Mammary epithelial cell (primary cell): ENCODE measurements around the gene CNTN2.

Experiments
- EZH2 ChIP-seq: IDR thresholded peaks from 2 replicates; pipeline ENCODE4 v1.6.1; 2012; ENCODE audit warnings: low read length, inconsistent platforms, borderline replicate concordance
- TF ChIP-seq, protein P1 (sequence below), 2 donors: IDR thresholded peaks in 1 of 2; conservative IDR thresholded peaks in 1 of 2; 2 replicates each; pipeline ENCODE4 v1.5.1; 2011 to 2012; ENCODE audit warnings: inconsistent platforms in 2 of 2, low read length in 2 of 2, mild to moderate bottlenecking in 2 of 2, control low read depth in 1 of 2, low read depth in 1 of 2; ENCODE audit not compliant: insufficient read depth in 1 of 2; ENCODE audit errors: extremely low read depth in 1 of 2

DNA sequence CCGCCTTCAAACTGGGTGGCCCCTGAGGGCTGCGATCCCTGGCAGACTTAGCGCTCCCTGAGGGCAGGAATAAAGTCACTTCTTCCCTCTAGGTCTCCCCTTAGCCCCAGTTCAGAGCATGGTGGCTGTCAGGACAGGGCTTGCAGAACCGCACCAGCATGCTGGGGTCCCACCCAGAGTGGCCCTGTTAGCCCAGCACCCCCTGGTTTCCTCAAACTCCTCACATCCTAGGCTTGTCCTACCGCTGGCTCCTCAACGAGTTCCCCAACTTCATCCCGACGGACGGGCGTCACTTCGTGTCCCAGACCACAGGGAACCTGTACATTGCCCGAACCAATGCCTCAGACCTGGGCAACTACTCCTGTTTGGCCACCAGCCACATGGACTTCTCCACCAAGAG is 15.8 kb downstream of the CNTN2 start:
- no peak for TF ChIP-seq EZH2
- TF ChIP-seq, protein P1, sequence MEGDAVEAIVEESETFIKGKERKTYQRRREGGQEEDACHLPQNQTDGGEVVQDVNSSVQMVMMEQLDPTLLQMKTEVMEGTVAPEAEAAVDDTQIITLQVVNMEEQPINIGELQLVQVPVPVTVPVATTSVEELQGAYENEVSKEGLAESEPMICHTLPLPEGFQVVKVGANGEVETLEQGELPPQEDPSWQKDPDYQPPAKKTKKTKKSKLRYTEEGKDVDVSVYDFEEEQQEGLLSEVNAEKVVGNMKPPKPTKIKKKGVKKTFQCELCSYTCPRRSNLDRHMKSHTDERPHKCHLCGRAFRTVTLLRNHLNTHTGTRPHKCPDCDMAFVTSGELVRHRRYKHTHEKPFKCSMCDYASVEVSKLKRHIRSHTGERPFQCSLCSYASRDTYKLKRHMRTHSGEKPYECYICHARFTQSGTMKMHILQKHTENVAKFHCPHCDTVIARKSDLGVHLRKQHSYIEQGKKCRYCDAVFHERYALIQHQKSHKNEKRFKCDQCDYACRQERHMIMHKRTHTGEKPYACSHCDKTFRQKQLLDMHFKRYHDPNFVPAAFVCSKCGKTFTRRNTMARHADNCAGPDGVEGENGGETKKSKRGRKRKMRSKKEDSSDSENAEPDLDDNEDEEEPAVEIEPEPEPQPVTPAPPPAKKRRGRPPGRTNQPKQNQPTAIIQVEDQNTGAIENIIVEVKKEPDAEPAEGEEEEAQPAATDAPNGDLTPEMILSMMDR (conservative IDR thresholded peaks at IDR 0.05 in 1 of 2, IDR thresholded peaks at IDR 0.05 in 1 of 2; ENCODE audit: extremely low read depth in 1 of 2, insufficient read depth in 1 of 2, low read depth in 1 of 2, low read length in 2 of 2): no peak
